Measurements from ENCODE around the gene LAMC2.

DNA sequence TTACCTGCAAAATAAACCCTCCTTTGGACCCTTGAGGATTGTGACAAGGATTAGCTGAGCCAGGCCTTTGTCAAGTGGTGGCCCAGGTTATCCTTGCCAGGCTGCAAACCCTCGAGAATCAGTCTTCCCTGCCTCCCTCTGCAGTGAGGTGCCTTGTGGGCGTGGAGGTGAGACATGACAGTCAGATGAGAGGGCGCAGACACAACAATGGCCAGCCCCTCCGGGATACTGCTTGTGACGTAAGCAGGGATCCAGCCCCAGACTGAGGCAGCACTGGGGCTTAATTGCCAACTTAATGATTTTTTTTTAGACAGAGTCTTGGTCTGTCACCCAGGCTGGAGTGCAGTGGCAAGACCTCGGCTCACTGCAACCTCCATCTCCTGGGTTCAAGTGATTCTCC lies 104.6 kb downstream of the LAMC2 start:
- TF ChIP-seq, protein P1, sequence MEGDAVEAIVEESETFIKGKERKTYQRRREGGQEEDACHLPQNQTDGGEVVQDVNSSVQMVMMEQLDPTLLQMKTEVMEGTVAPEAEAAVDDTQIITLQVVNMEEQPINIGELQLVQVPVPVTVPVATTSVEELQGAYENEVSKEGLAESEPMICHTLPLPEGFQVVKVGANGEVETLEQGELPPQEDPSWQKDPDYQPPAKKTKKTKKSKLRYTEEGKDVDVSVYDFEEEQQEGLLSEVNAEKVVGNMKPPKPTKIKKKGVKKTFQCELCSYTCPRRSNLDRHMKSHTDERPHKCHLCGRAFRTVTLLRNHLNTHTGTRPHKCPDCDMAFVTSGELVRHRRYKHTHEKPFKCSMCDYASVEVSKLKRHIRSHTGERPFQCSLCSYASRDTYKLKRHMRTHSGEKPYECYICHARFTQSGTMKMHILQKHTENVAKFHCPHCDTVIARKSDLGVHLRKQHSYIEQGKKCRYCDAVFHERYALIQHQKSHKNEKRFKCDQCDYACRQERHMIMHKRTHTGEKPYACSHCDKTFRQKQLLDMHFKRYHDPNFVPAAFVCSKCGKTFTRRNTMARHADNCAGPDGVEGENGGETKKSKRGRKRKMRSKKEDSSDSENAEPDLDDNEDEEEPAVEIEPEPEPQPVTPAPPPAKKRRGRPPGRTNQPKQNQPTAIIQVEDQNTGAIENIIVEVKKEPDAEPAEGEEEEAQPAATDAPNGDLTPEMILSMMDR (IDR thresholded peaks at IDR 0.05), result no peak
- no peak for TF ChIP-seq POLR2A (IDR thresholded peaks at IDR 0.05)

All from testis (tissue), 2 donors.